HepG2 (cell line): ENCODE measurements around the gene CEP162. TPM values are rescaled to one million over a fixed set of nuclear protein-coding genes. Genes with fewer than 3 reads are reported as not detected.

ENCODE experiments used
- ETV6 ChIP-seq: sonication (generic); formaldehyde crosslinking; conservative IDR thresholded peaks from 2 replicates; pipeline ENCODE4 v1.4.0; 2020; ENCODE audit warnings: missing genetic modification reagents
- FOXA3 ChIP-seq: IDR thresholded peaks from 2 replicates; pipeline ENCODE4 v1.6.1; 2016; ENCODE audit warnings: missing genetic modification reagents, missing compliant biosample characterization
- KDM5B ChIP-seq: sonication (generic); formaldehyde crosslinking; IDR thresholded peaks from 2 replicates; pipeline ENCODE4 v1.4.0; 2020; ENCODE audit warnings: missing genetic modification reagents, mild to moderate bottlenecking, borderline replicate concordance
- LCORL ChIP-seq, 2 experiments: fragments of 450-650 bp in 1 of 2; sonication (generic) in 1 of 2; formaldehyde crosslinking in 1 of 2; IDR thresholded peaks; 2 replicates each; pipeline versions ENCODE4 v1.5.0 to v1.6.1; 2017 to 2020; ENCODE audit warnings: antibody characterized with exemption in 1 of 2, missing genetic modification reagents in 1 of 2
- MIER2 ChIP-seq: IDR thresholded peaks from 2 replicates; pipeline ENCODE4 v1.6.1; 2016; ENCODE audit warnings: missing biosample characterization, missing genetic modification reagents
- SATB2 ChIP-seq: sonication (generic); formaldehyde crosslinking; IDR thresholded peaks from 2 replicates; pipeline ENCODE4 v1.5.0; 2020; ENCODE audit warnings: missing genetic modification reagents
- SP140L ChIP-seq: sonication (generic); formaldehyde crosslinking; IDR thresholded peaks from 2 replicates; pipeline ENCODE4 v1.4.0; 2020; ENCODE audit warnings: missing genetic modification reagents, borderline replicate concordance
- TAF15 ChIP-seq: fragments of 200-400 bp; formaldehyde crosslinking; IDR thresholded peaks from one replicate; pipeline ENCODE4 v1.6.1; 2018; ENCODE audit warnings: mild to moderate bottlenecking, low read depth, low read length; ENCODE audit not compliant: poor library complexity, severe bottlenecking
- ZBTB3 ChIP-seq: sonication (generic); formaldehyde crosslinking; IDR thresholded peaks from 2 replicates; pipeline ENCODE4 v1.4.0; 2020; ENCODE audit warnings: low read depth, mild to moderate bottlenecking, moderate library complexity, missing genetic modification reagents, borderline replicate concordance
- ZFP90 ChIP-seq: sonication (generic); formaldehyde crosslinking; IDR thresholded peaks from 2 replicates; pipeline ENCODE4 v1.8.0; 2022; ENCODE audit warnings: missing genetic modification reagents, mild to moderate bottlenecking, inconsistent platforms, borderline replicate concordance
- ZNF383 ChIP-seq: sonication (generic); formaldehyde crosslinking; IDR thresholded peaks from 2 replicates; pipeline ENCODE4 v1.4.0; 2020; ENCODE audit warnings: missing genetic modification reagents, mild to moderate bottlenecking, borderline replicate concordance
- ZNF549 ChIP-seq: sonication (generic); formaldehyde crosslinking; IDR thresholded peaks from 2 replicates; pipeline ENCODE4 v1.5.0; 2020; ENCODE audit warnings: missing genetic modification reagents
- ZNF780A ChIP-seq: sonication (generic); formaldehyde crosslinking; IDR thresholded peaks from 2 replicates; pipeline ENCODE4 v1.8.0; 2022; ENCODE audit warnings: mild to moderate bottlenecking, missing genetic modification reagents, moderate library complexity
- ZNF83 ChIP-seq: sonication (generic); formaldehyde crosslinking; IDR thresholded peaks from 2 replicates; pipeline ENCODE4 v1.4.0; 2020; ENCODE audit warnings: missing genetic modification reagents, mild to moderate bottlenecking, borderline replicate concordance
- ZZZ3 ChIP-seq: sonication (generic); formaldehyde crosslinking; IDR thresholded peaks from 2 replicates; pipeline ENCODE4 v1.4.0; 2020; ENCODE audit warnings: missing genetic modification reagents, mild to moderate bottlenecking, borderline replicate concordance
- polyA plus RNA-seq, 8 experiments: library from polyadenylated mRNA; depleted of rRNA in 3 of 8; stranded (reverse) in 7 of 8; unstranded in 1 of 8; fragments of >200 nt; fragmentation: Illumina TruSeq in 4 of 8; extraction: Trizol in 4 of 8; gene quantifications; 2 replicates each; pipeline versions ENCODE4 v1.2.1 to v1.2.3, GENCODE V29; 2011 to 2016; ENCODE audit warnings: low read depth in 4 of 8, missing spikeins in 1 of 8, mixed read lengths in 1 of 8; ENCODE audit not compliant: insufficient read depth in 1 of 8
- total RNA-seq, 5 experiments: library from RNA; depleted of rRNA; stranded (reverse); fragments of >200 nt; fragmentation: Illumina TruSeq; extraction: Trizol; gene quantifications; 2 replicates each; pipeline ENCODE4 v1.2.3, GENCODE V29; 2016; ENCODE audit warnings: low read depth in 1 of 5
- TF ChIP-seq, protein P1 (sequence below): sonication (generic); formaldehyde crosslinking; IDR thresholded peaks from 2 replicates; pipeline ENCODE4 v1.8.0; 2022; ENCODE audit warnings: mild to moderate bottlenecking, missing genetic modification reagents
- TF ChIP-seq, protein P2 (sequence below), 2 experiments: sonication (generic) in 1 of 2; formaldehyde crosslinking in 1 of 2; IDR thresholded peaks; 2 replicates each; pipeline versions ENCODE4 v1.4.0 to v1.6.1; 2018 to 2020; ENCODE audit warnings: missing genetic modification reagents in 2 of 2, borderline replicate concordance in 1 of 2, low read depth in 1 of 2, mild to moderate bottlenecking in 1 of 2, missing biosample characterization in 1 of 2
- TF ChIP-seq, protein P3 (sequence below): sonication (generic); formaldehyde crosslinking; IDR thresholded peaks from 2 replicates; pipeline ENCODE4 v1.5.0; 2020; ENCODE audit warnings: mild to moderate bottlenecking, missing genetic modification reagents, borderline replicate concordance
- TF ChIP-seq, protein P4 (sequence below): sonication (generic); formaldehyde crosslinking; IDR thresholded peaks from 2 replicates; pipeline ENCODE4 v1.5.0; 2020; ENCODE audit warnings: missing genetic modification reagents

Gene CEP162
- total and polyA plus RNA-seq, 2 of the 13 experiments (the other 11 are each of a cell fraction or from before 2014, with no cell fraction given), result 0.50 to 7.9 TPM

- TF ChIP-seq ZFP90 (CRISPR knock-in tag) (0 out of 2 replicates have a peak, but pooled peaks have one; percentile 12), FOXA3 (CRISPR knock-in tag) (no peak), LCORL (IDR thresholded peaks at IDR 0.05) (no peak), LCORL (CRISPR knock-in tag; IDR thresholded peaks at IDR 0.05) (peak; percentile 59; the same call in 1 of the 2 replicates), ZZZ3 (CRISPR knock-in tag) (no peak), ETV6 (CRISPR knock-in tag) (no peak), ZNF83 (no peak), KDM5B (CRISPR knock-in tag) (peak; percentile 71; the same call in 1 of the 2 replicates), ZNF780A (CRISPR knock-in tag) (no peak), ZBTB3 (CRISPR knock-in tag) (no peak), TAF15 (no peak), ZNF383 (no peak), ZNF549 (CRISPR knock-in tag) (no peak), SP140L (no peak), MIER2 (CRISPR knock-in tag) (peak; percentile 8; the same call in 1 of the 2 replicates), SATB2 (CRISPR knock-in tag) (no peak)
- TF ChIP-seq, protein P1, sequence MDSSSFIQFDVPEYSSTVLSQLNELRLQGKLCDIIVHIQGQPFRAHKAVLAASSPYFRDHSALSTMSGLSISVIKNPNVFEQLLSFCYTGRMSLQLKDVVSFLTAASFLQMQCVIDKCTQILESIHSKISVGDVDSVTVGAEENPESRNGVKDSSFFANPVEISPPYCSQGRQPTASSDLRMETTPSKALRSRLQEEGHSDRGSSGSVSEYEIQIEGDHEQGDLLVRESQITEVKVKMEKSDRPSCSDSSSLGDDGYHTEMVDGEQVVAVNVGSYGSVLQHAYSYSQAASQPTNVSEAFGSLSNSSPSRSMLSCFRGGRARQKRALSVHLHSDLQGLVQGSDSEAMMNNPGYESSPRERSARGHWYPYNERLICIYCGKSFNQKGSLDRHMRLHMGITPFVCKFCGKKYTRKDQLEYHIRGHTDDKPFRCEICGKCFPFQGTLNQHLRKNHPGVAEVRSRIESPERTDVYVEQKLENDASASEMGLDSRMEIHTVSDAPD (CRISPR knock-in tag), result peak; percentile 20; the same call in 1 of the 2 replicates
- TF ChIP-seq, protein P2, sequence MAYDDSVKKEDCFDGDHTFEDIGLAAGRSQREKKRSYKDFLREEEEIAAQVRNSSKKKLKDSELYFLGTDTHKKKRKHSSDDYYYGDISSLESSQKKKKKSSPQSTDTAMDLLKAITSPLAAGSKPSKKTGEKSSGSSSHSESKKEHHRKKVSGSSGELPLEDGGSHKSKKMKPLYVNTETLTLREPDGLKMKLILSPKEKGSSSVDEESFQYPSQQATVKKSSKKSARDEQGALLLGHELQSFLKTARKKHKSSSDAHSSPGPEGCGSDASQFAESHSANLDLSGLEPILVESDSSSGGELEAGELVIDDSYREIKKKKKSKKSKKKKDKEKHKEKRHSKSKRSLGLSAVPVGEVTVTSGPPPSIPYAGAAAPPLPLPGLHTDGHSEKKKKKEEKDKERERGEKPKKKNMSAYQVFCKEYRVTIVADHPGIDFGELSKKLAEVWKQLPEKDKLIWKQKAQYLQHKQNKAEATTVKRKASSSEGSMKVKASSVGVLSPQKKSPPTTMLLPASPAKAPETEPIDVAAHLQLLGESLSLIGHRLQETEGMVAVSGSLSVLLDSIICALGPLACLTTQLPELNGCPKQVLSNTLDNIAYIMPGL (CRISPR knock-in tag; IDR thresholded peaks at IDR 0.05; ENCODE audit: borderline replicate concordance in 1 of 2, low read depth in 1 of 2), result peak; percentile 47 to 69; a peak in 2 of 4 replicates
- TF ChIP-seq, protein P3, sequence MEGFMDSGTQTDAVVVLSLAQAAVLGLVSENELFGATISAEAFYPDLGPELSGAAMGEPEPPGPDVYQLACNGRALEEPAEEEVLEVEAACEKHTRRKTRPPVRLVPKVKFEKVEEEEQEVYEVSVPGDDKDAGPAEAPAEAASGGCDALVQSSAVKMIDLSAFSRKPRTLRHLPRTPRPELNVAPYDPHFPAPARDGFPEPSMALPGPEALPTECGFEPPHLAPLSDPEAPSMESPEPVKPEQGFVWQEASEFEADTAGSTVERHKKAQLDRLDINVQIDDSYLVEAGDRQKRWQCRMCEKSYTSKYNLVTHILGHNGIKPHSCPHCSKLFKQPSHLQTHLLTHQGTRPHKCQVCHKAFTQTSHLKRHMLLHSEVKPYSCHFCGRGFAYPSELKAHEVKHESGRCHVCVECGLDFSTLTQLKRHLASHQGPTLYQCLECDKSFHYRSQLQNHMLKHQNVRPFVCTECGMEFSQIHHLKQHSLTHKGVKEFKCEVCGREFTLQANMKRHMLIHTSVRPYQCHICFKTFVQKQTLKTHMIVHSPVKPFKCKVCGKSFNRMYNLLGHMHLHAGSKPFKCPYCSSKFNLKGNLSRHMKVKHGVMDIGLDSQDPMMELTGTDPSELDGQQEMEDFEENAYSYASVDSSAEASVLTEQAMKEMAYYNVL, result no peak
- TF ChIP-seq, protein P4, sequence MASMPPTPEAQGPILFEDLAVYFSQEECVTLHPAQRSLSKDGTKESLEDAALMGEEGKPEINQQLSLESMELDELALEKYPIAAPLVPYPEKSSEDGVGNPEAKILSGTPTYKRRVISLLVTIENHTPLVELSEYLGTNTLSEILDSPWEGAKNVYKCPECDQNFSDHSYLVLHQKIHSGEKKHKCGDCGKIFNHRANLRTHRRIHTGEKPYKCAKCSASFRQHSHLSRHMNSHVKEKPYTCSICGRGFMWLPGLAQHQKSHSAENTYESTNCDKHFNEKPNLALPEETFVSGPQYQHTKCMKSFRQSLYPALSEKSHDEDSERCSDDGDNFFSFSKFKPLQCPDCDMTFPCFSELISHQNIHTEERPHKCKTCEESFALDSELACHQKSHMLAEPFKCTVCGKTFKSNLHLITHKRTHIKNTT (CRISPR knock-in tag), result no peak
These were observed at the start of gene CEP162 (continued) for GRCh38 chr6:84227434-84228197.
